ENCODE data around the gene ANKRD13A. TPM values are rescaled to one million over a fixed set of nuclear protein-coding genes. Genes with fewer than 3 reads are reported as not detected.

ANKRD13A gene
- total and polyA plus RNA-seq, 2 of the 13 experiments (the other 11 are each of a cell fraction or from before 2014, with no cell fraction given), result 34.1 to 41.6 TPM

DNA sequence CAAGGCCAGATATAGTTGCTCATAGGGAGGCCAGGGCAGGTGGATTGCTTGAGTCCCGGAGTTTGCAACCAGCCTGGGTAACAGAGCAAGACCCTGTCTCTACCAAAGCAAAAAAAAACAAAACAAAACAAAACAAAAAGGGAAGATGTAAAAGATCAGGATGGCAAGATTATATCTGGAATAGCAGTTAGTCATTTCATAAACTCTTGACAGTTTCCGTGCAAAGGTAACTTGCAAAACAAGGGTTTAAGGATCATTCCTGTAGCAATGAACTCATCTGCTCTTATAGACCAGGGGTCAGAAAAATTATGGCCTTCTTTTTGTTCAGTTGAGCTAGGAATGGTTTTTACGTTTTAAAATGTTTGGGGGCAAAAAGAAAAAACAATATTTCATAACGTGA, 32.7 kb upstream of the ANKRD13A start:
- Histone ChIP-seq H3K4me2 (ENCODE audit: low read depth, low read length) (no peak overlapping the region), H3K79me2 (ENCODE audit: insufficient read depth, low read length) (no peaks in the 10 kb centered on the region), H3K36me3 (replicated peaks in 1 of 2; ENCODE audit: control insufficient read depth in 1 of 2, insufficient read depth in 2 of 2, low read length in 2 of 2) (peaks cover 16 to 46% of the 10 kb centered on the region in 2 experiments), H2AFZ (ENCODE audit: low read length) (no peak overlapping the region), H3K27ac (ENCODE audit: extremely low read length, insufficient read depth, low read length) (peak overlapping the region; percentile 40), H3K4me3 (replicated peaks in 1 of 3; ENCODE audit: insufficient read depth in 1 of 3, low read depth in 2 of 3, low read length in 3 of 3) (no peak overlapping the region), H3K27me3 (ENCODE audit: control insufficient read depth in 1 of 2, insufficient read depth in 2 of 2, low read length in 2 of 2) (no peaks in the 10 kb centered on the region), H3K4me1 (ENCODE audit: insufficient read depth, low read length) (peaks cover 16% of the 10 kb centered on the region), H3K9ac (ENCODE audit: insufficient read depth, low read depth, low read length) (no peak overlapping the region), H3K9me3 (ENCODE audit: low read length) (no peaks in the 10 kb centered on the region), H4K20me1 (ENCODE audit: insufficient read depth, low read length) (no peaks in the 10 kb centered on the region)
- ChIA-PET POLR2A (interaction anchor here (0.6 kb wide), 1 partner anchor 20 kb away, joined by 3 read pairs; no protein-coding TSS in a partner anchor), CTCF (ENCODE audit: low intra/inter-chr PET ratio, low total read pairs) (no interaction called here)
- intact Hi-C loops (cut with micrococcal nuclease; ENCODE audit: unreplicated experiment) (no loop called here), in situ Hi-C loops (cut with HindIII; ENCODE audit: extremely low pct_ligation_motif_present, low pct_unique_long_range_greater_than_20kb) (no loop called here)
- FAIRE-seq (no peak), ATAC-seq (no peak), DNase-seq (ENCODE audit: low spot score) (no peak)
- WGBS (ENCODE audit: low lambda C conversion rate), result 89% methylated on average over 4 of the region's 4 CpGs
- BruUV-seq (replicated peaks), result no TSS peak
- TF ChIP-seq ZNF24 (IDR thresholded peaks at IDR 0.05) (no peak), KMT2B (CRISPR knock-in tag; IDR thresholded peaks at IDR 0.05) (no peak), ZNF703 (CRISPR knock-in tag; IDR thresholded peaks at IDR 0.05; ENCODE audit: borderline replicate concordance) (no peak), HNF4A (CRISPR knock-in tag; IDR thresholded peaks at IDR 0.05) (no peak), ARNTL (CRISPR knock-in tag; IDR thresholded peaks at IDR 0.05) (no peak)

- in situ Hi-C loops (cut with HindIII; ENCODE audit: extremely low pct_ligation_motif_present, low pct_unique_long_range_greater_than_20kb) (no loop called here), intact Hi-C loops (cut with micrococcal nuclease; ENCODE audit: unreplicated experiment) (no loop called here)
- no TSS peak for BruUV-seq (replicated peaks)
- Histone ChIP-seq H3K79me2 (ENCODE audit: insufficient read depth, low read length) (no peaks in the 10 kb centered on the region), H3K27ac (ENCODE audit: extremely low read length, insufficient read depth, low read length) (peak overlapping the region; percentile 40), H3K27me3 (ENCODE audit: control insufficient read depth in 1 of 2, insufficient read depth in 2 of 2, low read length in 2 of 2) (no peaks in the 10 kb centered on the region), H3K4me3 (replicated peaks in 1 of 3; ENCODE audit: insufficient read depth in 1 of 3, low read depth in 2 of 3, low read length in 3 of 3) (no peak overlapping the region), H3K9me3 (ENCODE audit: low read length) (no peaks in the 10 kb centered on the region), H2AFZ (ENCODE audit: low read length) (no peak overlapping the region), H4K20me1 (ENCODE audit: insufficient read depth, low read length) (no peaks in the 10 kb centered on the region), H3K36me3 (replicated peaks in 1 of 2; ENCODE audit: control insufficient read depth in 1 of 2, insufficient read depth in 2 of 2, low read length in 2 of 2) (peaks cover 14 to 39% of the 10 kb centered on the region in 2 experiments), H3K4me1 (ENCODE audit: insufficient read depth, low read length) (peaks cover 16% of the 10 kb centered on the region), H3K9ac (ENCODE audit: insufficient read depth, low read depth, low read length) (no peak overlapping the region), H3K4me2 (ENCODE audit: low read depth, low read length) (no peak overlapping the region)
- ChIA-PET POLR2A (no interaction called here), CTCF (ENCODE audit: low intra/inter-chr PET ratio, low total read pairs) (no interaction called here)
- ATAC-seq, result peak; percentile 70
- no peak for DNase-seq (ENCODE audit: low spot score)
- peak; percentile 72 for TF ChIP-seq NFE2L2 (IDR thresholded peaks at IDR 0.05; ENCODE audit: low read length)
- no peak for TF ChIP-seq ZNF782 (CRISPR knock-in tag; IDR thresholded peaks at IDR 0.05; ENCODE audit: borderline replicate concordance)
- no peak for TF ChIP-seq ZBTB4 (CRISPR knock-in tag; IDR thresholded peaks at IDR 0.05; ENCODE audit: borderline replicate concordance)
- no peak for TF ChIP-seq POLR2G (IDR thresholded peaks at IDR 0.05; ENCODE audit: low read depth, low read length)
- no peak for TF ChIP-seq CBX5 (CRISPR knock-in tag; IDR thresholded peaks at IDR 0.05; ENCODE audit: borderline replicate concordance)
- TF ChIP-seq HNF4A (CRISPR knock-in tag; IDR thresholded peaks at IDR 0.05), result 0 out of 2 replicates have a peak, but pooled peaks have one; percentile 16
- TF ChIP-seq ZSCAN9 (CRISPR knock-in tag; IDR thresholded peaks at IDR 0.05; ENCODE audit: borderline replicate concordance), result no peak
- TF ChIP-seq GLI4 (CRISPR knock-in tag; IDR thresholded peaks at IDR 0.05; ENCODE audit: borderline replicate concordance), result no peak
- FAIRE-seq, result peak; percentile 75
- WGBS (ENCODE audit: low lambda C conversion rate), result 70% methylated on average over 6 of the region's 8 CpGs
These were observed 31.7 kb upstream of the ANKRD13A start for GRCh38 chr12:109967383-109968031.

All from HepG2 (cell line).